HuH-7 (cell line): ENCODE results near the gene GLIS2.
"Not testable (repeated sequence)": the region's sequence is repeated elsewhere in the genome, so short reads cannot be mapped to it uniquely, and the experiment has no call there.

Experiments used
- DNase-seq: peaks from one replicate; pipeline ENCODE4 v3.0.0; 2011; ENCODE audit warnings: low spot score

GLIS2 gene

DNA sequence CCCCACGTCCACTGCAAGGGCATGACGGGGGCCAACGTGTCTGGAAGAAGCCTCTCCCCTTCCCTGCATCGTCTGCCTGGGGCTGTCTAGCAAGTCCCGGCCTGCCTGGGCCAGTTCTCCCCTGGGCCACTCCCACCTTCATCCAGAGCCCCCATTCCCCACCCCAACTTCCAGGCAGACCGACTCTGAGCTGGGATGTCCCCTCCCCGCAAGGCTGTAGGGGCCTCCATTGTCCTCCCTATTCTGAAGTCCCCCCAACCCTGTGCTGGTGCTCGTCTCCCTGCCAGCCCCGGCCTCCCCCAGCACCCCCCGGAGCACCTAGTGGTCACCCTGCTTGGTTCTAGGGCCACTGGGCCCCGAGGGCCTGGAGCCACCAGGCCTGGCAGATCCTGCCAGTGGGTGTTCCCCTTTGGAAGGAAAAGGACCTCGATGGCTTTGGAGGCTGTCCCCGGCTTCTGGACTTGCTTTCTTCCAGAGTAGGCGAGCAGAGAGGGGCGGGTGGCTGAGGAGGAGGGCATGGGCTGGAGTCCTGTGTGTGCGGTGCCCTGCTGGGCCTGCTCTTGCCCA is 4.8 kb downstream of the GLIS2 start:
- no peak for DNase-seq

DNA sequence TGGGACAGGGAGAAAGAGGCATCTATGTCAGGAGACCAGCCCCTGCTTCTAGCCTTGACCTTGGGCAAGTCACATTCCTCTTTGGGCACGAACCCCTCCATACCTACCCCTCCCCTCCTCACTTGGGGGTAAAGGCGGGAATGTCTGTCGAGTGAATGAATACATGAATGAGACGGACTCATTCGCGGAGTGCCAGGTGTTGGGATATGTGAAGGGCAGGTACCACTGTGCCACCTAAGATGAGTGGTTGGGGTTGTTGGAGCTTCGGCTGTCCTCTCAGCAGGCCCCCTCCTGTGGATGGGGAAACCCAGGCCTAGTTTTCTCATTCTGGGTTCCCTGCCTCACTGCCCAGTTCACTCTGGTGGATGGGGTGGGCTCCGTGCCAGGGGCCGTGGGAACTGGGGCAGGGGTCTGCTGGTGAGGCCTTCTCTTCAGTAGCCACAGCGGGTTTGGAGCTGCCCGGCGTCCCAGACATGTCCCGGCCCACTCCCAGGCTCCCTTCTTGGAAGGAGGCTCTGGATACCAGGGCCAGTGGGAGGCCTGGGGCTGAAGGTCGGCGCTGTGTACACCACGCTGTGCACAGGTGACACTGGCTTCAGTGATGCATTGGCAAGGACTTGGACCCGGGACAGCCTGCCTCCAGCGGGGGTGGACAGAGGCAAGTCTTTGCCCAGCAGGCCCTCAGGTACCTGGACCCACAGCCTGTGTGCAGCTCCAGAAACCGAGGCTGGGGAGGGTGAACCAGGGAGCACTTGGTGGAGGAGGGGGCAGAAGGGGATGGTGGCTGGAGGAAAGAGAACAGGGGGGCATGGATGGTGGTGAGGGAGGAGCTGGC is 5.6 kb downstream of the GLIS2 start:
- DNase-seq, result no peak

DNA sequence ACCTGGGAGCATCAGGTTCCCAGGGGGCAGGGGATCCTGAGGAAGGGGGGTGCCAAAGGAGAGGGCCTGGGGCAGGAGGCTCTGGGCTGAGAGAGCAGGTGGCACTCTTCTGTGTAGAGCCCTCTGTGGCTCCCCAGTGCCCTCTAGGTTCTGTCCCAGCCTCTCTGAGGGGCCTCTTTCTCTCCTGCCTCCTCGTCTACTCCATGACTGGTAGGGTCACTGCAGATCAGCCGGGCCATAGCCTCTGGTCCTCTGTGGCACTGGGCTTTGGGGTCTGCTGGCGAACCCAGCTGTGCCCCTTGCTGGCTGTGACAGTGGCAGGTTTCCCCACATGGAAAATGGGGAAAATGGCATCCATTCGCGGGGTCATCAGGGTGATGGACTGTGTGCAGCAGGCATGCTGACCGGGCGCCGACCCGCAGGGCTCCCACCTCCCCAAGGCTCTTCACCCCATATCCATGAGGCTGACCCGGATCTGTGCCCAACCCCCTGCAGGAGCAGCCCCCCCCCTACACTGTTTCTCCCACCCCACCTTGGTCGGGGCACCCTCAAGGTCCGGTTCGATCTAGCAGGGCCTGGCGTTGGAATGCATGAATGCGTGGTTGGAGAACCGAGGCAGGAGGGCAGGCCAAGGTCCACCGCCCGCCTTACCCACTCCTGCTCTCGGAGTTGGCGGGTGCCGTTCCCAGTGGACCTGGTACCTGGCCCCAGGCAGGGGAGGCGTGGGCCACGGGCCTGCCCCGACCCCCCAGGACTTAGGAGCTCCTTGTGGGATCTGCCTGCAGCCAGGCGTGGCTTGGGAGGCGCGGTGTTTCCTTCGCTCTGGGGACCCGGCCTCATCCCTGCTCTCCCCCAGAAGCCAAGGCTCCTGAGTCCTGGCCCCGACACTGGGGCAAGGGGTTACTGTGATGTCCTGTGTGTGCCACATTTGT is 6.5 kb downstream of the GLIS2 start:
- no peak for DNase-seq

DNA sequence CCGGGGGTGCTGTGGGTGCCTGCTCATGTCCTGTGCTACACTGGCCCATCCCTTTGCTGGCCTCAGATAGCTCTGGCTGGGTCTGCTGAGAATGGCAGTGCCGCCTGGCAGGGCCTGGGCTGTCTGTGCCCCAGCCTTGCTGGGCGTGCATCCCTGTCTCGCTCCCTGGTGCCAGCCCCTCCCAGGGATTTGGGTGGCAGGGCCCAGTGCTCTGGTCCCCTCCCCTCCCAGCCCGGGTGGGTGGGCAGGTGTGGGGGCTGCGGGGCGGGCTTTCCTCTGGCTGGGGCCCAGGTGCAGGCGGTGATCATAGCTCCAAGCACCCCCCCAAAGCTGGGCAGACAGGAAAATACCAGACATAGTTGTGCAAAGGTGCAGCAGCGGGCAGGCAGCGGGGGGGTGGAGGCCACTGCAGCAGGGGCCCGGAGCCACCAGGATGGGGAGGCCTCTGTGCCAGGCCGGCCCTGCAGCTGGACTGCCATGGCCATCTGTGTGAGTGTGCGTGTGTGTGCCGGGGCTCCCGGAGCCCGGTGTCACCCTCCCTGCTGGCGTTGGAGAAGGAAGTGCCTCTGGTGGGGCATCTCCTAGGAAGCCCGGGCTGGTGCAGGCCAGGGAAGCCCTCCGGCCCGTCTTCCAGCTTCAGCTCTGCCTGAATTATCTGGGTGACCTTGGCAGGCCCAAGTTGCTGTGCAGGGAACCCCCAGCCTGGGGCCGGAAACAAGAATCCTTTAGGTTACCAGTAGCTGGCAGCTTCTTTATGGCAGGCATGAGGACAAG is 7.4 kb downstream of the GLIS2 start:
- DNase-seq, result no peak

DNA sequence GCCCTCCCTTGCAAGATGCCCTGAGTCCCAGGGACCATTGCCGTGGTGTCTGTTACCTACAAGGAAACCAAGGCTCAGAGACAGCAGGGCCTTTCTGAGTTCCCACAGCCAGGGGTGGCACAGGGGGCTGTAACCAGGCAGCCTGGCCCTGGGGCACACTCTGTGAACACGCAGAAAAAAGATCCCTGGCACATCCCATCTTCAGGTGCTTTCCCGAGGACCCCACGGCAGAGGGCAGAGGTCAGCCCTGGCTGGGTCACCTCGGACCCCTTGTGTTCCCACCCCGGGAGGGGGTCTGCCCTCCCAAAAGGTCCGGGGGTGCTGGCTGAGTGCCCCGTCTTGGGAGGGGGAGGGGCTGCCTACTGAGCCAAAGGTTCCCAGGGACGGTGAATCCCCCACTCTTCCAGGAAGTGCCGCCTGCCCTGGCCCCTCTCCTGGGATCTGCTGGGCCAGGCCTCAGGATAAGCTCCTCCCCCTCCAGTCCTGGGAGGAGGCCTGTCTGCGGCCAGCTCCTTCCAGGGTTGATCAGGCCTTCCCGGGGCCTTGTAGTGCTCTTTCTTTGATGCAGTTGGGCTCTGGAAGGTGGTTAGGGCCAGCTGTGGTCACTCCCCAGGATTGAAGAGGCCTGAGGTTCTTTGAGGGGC is 8.1 kb downstream of the GLIS2 start:
- peak; percentile 91 for DNase-seq

DNA sequence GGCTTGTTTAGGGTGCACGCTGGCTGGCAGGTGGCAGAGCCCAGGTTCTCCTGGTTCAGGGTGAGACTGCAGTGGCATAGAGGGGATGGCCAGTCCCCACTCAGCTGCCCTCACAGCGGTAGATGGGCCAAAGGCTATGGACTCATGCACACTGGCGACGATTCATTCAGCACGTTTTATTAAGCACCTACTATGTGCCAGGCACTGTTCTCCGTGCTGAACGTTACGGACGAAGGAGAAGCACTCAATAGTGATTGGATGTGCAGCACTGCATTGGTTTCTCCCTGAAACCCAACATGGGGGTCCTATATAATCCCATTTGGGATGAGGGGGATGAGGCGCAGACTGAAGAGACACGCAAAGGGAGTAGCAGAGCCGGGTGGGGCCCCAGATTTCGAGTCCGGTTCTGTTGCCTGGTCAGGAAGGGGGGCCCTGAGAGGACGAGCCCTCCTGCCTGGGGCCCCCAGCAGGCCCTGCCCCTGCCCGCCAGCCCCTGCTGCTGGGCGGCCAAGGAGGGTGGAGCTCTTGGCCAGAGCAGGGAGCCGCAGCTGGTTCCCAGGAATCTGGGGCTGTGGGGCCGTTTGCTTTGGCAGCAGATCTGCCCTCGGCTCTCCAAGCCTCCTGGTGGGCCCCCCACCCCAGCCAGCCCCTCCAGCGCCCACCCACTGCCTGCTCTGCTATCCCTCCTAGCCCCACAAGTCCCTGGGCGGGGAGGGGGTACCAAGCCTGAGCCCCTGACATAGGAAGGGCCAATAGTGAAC is 8.8 kb downstream of the GLIS2 start:
- no peak for DNase-seq

DNA sequence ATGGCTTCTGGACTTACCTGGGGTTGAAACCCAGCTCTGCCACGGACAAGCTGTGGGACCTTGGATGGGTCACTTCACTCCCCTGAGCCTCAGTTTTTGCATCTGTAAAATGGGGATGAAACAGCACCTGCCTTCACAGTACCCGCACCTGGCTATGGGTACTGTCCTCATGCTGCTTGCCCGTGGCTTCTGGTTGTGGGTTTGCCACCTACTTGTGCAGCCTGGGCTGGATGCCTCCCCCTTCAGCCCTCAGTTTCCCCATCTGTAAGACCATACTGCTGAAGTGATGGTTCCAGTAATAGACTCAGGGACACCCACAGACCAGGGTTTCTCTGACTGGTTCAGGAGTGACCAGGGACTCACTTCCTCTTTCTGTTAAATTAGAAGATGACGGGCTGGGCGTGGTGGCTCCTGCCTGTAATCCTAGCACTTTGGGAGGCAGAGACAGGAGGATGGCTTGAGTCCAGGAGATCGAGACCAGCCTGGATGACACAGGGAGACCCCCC is 9.4 kb downstream of the GLIS2 start:
- no peak for DNase-seq

DNA sequence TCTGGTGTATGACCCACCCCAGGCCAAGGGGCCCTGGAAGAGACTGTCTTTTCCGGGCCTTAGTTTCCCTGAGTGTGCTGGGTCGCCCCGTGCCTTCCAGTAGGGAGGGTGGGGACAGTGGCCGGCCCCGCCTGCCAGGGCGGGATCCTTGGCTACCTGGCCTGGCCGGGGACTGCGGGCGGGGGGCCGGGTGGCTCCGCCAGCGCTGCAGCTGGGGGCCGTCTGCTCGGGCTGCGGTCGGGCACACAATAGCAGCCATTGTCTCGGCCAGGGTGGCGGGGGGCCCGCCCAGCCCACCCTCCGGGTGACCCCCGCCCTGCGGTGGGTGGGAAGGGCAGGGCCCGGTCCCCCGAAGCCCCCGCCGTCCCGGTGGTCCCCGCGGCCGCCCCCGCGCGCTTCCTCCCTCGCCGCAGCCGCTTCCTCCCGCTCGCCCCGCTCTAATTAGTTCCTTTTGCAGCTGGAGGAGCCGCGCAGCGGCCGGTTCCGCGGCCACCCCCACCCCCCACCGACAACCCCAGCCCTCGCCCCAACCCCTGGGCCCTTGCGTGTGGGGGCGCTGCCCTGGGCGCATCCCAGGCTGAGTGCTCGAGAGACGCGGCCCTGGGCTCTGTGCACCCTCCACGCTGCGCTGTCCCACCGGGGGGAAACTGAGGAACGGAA is 11.6 kb downstream of the GLIS2 start:
- DNase-seq, result no peak

DNA sequence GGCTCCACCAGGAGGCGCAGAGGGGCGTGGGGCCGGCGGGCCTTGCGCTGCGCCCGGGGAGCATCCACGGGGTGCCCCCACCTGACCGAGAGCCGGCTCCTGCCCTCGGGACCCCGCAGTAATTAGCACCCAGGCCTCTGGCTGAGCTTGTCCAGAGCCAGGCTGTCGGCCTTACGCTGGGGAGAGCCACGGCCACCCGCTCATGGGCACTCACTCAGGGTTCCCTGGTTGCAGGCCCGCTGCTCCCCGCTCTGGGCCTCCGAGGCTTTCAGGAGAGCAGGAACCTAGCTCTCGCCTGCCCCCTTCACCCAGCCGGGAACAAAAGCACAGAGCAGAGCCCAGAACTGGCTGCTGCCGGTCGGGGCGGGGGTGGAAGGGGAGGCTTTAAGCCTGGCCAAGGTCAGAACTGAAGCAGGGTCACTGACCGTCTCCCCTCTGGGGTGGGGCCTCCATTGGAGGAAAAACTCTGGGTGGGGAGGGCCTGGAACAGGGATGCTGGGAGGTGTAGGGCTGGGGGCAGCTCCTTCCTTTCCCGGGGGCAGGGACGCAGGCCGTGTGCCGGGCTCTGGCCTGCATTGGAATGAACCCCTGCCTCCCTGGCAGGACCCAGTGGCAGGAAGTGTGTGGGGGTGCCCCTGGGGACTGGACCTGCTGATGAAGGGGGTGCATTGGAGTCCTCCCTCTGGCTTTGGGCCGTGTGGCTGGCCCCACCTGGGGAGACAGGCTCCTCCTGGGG is 12.3 kb downstream of the GLIS2 start:
- peak; percentile 95 for DNase-seq

DNA sequence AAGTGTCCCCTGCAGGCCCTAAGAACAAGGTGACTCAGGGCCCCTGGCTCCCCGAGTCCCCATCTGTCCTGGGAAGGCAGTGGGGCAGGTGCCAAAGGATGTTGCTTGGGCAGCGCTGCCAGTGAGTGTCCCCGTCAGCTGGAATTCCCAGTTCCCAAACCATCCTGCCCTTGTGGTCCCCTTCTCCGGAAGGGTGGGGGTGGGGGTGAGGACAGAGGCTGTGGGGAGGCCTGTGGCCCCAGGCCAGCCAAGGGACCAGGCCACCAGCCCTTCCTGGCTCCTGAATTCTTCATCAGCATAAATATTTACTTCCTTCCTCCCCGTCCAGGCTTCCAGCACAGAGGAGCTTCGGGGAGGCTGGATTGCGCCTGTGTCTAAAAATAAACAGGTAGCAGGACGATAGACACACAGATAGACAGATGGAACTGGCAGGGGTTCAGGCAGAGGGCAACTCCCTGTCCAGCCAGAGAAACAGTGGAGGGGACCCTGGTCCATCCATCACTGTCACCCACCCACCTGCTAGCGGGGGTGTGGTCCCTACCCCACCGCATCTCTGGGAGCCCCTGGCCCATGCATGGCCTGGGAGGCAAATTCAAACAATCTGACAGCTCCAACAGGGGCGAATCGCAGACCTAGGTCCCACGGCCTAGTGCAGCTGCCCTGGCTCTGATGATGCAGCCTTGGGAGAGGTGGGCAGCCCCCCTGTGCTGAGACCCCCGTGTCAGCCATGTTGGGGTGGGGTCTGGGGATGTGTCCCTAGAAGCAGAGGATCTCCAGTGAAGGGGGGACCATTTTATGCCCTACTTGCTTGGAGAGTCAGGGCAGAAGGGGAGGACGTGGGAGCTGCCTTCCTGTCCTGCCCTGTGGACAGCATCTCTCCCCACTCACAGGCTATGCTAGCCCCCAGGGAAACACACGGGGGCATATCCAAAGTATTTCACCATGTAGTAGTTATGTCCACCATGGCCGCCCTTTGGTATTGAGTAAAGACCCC is 13.2 kb downstream of the GLIS2 start:
- no peak for DNase-seq

DNA sequence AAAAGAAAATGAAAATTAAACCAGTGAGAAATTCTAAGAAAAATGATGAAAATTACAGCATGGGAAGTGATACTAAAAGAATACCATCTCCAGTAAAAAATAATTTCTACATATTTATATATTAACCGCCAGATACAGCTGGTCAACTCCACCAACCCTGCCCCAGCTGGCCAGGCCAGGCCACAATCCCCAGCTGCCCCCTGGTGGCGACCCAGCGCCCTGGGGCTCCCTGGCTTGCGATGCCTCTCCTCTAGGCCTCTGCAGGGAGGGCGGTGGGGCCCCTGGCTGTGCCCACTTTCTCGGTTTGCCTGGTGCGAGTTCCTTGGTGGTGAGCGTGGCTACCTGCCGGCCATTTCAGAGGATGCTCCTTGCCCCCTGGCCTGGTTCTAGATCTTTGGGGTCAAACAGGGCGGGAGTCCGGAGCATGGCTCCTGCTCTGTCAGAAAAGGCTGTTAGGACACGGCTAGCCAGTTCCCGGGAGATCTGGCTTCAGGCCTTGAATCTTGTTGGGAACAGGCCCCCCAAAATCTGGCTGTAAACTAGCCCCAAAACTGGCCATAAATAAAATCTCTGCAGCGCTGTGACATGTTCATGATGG is 14.5 kb downstream of the GLIS2 start:
- DNase-seq, result peak; percentile 88

DNA sequence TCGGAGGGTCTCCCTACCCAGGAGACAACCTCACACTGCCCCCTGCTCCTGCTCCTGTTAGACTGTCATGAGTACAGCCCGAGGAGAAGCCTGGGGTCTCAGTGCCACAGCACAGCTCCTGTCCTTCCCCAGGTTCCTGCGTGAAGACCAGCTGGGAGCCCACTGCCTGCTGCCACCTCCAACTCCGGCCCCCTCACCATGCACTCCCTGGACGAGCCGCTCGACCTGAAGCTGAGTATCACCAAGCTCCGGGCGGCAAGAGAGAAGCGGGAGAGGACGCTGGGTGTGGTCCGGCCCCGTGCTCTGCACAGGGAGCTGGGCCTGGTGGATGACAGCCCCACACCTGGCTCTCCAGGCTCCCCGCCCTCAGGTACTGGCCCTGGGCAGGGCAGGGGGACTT is 16.2 kb downstream of the GLIS2 start:
- DNase-seq, result no peak

DNA sequence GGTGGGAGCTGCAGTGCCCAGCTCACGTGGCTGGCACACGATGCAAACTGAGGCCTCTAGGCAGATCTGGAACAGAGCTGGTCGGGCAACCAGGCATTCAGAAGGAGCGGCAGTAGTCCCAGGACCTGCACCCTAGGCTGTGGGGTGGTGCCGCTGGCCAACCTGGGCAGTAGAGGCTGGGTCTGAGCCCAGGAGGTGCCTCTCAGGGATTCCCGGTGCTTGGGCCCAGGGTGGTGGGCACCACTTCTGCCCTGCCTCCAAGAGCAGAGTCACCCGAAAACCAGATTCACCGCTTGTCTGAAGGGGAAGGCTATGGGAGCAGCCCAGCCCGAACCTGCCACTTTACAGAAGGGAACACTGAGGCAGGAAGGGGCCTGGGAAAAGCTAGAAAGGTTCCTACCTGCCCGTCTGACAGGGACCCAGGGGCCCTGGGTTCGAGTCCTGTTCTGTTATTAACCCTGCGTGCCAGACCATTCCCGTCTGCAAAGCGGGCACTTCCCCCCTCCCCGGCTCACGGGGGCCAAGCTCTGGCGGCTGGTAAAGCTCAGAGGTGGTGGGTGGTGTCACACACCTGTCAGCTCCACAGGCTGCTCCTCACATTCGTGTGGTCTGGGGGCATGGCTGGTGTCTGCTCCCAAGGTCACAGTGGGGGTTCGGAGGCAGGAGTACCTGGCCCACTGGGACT is 16.9 kb downstream of the GLIS2 start:
- DNase-seq, result no peak

DNA sequence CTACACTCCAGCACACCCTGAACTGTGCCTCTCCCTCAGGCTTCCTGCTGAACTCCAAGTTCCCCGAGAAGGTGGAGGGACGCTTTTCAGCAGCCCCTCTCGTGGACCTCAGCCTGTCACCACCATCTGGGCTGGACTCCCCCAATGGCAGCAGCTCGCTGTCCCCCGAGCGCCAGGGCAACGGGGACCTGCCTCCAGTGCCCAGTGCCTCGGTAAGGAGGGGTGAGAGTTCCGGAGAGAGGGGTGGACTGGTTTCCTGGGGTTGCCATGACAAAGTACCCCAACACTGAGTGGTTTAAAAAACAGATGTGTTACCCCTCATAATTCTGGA is 17.4 kb downstream of the GLIS2 start:
- DNase-seq, result no peak

DNA sequence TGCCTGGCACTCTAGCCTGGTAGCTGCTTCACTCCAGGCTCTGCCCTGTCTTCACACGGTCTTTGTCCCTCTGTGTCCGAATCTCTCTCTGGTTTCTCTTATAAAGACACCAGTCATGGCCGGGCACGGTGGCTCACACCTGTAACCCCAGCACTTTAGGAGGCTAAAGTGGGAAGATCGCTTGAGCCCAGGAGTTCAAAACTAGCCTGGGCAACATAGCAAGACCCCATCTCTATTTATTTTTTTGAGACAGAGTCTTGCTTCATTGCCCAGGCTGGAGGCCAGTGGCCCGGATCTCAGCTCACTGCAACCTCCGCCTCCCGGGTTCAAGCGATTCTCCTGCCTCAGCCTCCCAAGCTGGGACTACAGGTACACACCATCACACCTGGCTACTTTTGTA is 17.8 kb downstream of the GLIS2 start:
- DNase-seq, result not testable (repeated sequence)

DNA sequence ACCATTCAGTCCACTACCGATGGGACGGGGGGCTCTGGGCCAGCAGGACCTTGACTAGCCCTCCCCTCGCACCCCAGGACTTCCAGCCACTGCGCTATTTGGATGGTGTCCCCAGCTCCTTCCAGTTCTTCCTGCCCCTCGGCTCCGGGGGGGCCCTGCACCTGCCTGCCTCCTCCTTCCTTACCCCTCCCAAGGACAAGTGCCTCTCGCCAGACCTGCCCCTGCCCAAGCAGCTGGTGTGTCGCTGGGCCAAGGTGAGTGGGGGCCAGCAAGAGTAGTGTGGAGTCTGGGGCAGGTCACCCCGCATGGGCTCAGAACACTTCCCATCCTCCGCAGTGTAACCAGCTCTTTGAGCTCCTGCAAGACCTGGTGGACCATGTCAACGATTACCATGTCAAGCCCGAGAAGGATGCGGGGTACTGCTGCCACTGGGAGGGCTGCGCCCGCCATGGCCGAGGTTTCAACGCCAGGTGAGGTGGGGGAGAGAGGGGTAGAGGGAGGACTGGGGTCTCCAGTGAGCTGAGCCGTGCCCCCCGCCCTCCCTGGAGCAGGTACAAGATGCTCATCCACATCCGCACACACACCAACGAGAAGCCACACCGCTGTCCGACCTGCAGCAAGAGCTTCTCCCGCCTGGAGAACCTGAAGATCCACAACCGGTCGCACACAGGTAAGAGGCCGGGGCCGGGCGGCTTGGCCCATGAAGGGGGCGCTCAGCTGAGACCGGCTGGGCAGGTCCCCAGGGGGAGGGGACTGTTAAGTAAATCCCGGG is 19.0 kb downstream of the GLIS2 start:
- DNase-seq, result no peak
